Measurements from ENCODE around the gene DAAM2.

The DAAM2 gene

DNA sequence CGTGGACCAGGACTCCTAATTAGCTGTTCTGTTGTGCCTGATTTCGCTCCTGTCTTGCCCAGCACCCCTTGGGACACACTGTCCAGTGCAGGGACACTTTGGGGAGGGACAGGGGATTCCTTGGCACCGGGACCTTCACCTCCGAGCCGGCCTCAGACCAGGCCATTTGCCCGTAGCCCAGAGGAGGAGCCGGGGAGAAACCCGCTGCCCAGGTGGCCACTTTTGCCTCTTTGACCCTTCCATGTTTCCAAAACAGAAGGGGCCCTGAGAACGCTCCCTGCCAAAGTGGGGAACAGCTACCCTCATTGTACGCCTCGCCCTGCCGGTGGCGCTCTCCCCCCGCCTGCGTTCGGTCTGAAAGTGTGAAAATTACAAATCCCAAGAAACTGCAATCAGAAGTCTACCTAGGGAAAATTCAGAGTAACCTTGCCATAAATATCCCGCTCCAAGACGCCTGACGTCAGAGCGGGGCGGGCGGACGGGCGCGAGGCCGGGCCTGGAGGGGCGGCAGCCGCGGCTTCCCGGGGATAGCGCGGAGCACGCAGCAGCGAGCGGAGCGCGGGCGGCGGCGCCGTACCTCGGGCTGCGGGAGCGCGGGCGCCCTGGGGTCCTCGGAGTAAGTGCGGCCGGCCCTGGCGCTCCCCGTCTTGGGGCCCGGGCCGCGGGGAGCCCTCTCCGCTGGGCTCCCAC is at the start of gene DAAM2:
Gene DAAM2 (plus strand): TSS at position 527 of the 690 bp plus-strand sequence. CDS start 63,927 bp downstream, outside the sequence.
- DNase-seq, result no peak

DNA sequence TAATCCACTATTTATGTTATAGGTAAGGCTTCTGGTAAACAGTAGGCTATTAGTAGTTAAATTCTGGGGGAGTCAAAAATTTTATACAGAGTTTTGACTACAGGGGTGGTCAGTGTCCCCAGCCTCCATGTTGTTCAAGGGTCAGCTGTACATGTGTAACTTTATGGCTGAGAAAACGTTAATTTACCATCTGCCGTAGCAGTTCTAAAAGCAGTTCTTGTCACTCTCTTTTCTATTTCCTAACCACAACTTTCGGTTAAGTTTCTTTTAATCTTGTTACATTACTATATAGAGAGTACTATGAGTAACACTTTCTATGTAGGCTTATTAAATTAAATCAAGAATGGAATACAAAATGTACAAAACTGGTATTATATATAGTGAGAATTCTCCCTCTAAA is 45.4 kb upstream of the DAAM2 start:
- no peak for DNase-seq

DNA sequence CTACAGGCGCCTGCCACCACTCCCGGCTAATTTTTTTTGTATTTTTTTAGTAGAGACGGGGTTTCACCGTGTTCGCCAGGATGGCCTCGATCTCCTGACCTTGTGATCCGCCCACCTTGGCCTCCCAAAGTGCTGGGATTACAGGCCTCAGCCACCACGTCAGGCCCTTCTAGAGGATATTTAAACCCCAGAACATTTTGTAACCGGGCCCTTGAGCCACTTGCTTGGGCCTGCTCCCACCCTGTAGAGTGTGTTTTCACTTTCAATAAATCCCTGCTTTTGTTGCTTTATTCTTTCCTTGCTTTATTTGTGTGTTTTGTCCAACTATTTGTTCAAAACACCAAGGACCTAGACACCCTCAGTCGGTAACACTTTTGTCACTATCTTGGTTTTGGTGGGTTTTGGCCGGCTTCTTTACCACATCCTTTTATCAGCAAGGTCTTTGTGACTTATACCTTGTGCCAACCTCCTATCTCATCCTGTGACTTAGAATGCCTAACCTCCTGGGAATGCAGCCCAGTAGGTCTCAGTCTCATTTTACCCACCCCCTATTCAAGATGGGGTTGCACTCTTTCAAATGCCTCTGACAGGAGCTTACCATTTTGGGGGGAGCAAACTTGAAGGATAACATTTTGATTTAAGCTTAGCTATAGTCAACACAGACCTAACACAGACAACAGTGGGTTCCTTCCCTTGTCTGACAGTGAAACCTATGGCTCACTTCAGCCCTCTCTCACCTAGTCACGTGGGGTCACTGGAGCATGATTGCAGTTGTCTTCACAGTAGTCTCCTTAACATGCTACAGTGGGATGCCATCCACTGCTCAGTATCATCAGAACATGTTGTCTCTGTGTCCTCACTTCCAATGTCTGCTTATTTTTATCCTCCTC is 39.1 kb upstream of the DAAM2 start:
- no peak for DNase-seq

DNA sequence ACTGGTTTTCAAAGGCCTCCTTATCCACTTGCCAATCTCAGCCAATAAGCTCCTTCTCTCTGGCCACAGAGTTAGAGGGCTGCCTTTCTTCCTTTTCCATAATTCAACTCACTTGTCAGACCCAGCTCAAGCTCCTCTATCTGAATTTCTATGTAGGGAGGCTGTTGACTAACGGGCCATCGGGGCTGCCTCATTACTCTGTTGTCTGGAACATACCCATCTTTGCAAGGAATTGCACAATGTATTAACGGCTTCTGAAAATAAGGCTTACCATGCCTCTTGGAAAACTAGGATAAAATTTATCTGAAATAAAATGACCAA is 38.5 kb upstream of the DAAM2 start:
- no peak for DNase-seq

GRCh38 chr6:39754514-39755115 is 37.6 kb upstream of the DAAM2 start:
- DNase-seq, result no peak

DNA sequence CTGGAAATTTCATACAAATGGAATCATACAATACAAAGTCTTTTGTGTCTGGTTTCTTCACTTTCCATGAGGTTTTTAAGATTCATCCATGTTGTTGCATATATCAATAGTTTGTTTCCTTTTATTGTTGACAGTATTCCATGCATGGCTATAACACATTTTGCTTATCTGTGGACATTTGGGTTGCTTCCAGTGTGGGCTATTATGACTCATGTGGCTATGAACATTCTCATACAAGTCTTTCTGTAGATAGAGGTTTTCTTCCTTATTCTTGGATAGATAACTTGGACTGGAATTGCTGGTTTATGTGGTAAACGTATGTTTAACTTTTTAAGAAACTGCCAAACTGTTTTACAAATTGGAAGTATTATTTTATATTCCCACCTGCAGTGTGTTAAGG is 36.9 kb upstream of the DAAM2 start:
- DNase-seq, result no peak

DNA sequence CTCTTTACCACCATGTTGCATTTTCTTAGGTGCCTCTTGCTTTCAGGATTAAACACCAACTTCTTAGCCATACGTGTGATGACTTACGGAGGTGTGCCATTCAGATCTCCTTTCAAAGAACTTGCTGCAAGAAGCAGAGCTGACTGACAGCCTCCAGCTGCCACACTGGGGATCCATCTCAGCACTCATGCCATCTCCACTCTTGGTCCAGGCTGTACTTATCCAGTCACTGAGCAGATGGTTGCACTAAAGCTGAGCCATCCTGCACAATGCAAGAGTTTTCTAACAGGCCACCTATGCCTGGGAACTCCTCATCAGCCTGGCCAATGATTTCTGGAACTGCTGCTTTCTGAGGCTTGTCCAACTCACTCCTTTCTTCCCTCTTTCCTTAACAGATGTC is 35.6 kb upstream of the DAAM2 start:
- no peak for DNase-seq

DNA sequence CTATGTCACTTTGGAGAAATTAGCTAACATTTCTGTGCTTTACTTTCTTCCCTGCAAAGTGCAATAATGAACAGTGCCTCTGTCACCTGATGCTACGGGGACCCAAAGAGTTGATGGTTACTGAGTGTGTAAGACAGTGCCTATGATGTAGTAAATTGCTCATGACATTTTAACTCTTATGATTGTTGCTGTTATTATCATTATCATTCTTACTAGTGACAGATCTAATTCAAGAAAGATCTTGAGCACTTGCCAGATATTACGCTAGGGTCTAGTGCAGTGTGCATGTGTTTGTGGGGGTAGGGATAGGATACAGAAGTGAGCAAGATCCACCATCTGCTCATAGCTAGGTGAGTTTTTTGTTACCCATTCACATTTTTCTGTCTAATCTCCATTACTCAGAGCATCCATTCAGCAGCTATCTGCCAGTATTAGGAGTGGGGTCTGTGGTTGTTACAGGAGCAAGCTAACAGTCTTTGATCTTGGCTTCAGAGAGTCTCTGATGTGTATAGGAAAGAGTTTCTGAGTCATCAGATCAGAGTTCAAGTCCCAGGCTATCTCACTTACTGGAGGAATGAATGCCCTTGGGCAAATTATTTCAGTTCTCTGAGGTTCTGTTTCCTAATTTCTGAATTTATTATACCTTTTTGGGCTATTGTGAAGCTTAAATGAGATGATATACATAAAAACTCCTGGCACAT is 33.1 kb upstream of the DAAM2 start:
- no peak for DNase-seq

DNA sequence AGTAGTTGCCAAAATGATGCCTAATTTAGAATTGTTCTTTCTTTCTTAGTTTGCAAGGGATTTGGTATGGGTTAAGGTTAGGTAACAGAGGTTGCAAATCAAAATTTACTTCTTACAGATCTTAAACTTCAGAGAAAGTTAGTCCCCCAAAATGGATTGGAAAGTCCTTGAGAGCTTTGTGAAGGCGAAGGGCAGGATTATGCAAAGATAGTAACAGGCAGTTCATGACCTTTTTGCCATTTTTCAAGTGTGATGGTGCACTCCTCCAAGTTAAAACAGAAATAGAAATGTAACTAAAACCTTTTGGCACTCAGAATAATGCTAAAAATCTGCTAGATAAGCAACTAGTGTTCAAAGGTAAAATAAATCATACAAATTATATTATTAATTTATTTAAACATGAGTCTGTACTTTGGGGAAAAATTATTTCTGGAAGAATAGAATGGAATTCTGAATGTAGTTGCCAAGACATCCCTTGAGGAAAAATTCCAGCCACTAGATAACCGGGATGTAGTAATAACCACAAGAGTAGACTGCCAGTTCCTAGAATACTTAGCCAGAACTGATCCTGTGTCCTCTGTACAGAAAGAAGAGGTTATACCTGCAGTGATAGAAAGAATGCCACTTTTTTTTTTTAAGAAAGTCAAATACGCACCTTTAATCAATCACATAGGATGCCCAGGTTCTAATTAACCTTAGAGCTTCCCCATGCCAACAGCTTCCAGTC is 31.8 kb upstream of the DAAM2 start:
- no peak for DNase-seq

GRCh38 chr6:39765508-39766065 is 26.6 kb upstream of the DAAM2 start:
- DNase-seq, result no peak

- no peak for DNase-seq
Measured at GRCh38 chr6:39769012-39769411, 23.2 kb upstream of the DAAM2 start.

GRCh38 chr6:39770446-39770845 is 21.7 kb upstream of the DAAM2 start:
- no peak for DNase-seq

DNA sequence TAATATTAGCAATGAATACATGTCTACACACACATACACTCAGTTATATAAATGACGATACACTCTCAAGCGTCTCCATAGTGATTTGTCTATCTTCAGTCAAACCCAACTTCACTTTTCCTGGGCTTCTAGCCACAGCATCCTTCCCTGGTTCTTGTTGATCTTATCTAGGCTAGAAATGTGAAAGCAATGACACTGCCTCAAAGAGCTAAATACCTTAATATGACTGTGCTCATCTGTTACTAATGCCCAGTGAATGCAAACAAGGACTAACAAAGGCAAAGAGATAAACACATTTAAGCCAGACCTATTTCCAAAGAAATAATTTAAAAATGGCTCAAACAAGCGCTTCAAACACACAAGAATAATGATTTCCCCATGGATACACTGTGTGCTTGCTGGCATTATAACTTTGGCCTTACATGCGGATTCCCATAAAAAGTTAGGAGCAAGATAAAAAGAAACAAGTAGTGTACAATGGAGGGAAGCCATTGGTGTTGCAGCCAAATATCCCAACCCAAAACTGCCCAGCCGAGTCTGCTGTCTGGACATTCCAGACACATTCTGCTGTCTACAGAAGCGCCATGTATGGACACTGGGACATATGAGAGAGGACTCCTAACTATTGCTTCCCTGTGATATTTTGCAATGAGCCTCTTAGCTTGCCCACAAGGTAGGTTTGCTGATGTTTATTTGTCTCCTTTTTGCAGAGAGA is 19.5 kb upstream of the DAAM2 start:
- no peak for DNase-seq

DNA sequence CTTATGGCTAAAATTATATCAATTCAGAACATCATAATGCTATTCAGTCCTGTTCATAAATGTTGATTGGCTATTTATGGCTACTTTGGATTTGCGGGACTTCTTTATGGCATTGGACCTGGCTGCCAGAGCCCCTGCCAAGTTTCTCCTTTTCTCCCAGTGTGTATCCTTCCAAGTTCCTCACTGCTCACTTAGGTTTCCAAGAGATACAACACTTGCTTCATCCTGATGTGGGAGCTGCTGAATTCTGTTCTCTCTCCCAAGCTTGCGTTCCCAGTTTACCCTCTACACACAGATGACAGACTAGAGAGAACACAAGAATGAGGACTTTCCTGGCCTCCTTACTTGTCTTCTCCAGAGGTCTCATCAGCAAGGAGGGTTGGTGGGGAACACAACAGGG is 18.4 kb upstream of the DAAM2 start:
- DNase-seq, result no peak

DNA sequence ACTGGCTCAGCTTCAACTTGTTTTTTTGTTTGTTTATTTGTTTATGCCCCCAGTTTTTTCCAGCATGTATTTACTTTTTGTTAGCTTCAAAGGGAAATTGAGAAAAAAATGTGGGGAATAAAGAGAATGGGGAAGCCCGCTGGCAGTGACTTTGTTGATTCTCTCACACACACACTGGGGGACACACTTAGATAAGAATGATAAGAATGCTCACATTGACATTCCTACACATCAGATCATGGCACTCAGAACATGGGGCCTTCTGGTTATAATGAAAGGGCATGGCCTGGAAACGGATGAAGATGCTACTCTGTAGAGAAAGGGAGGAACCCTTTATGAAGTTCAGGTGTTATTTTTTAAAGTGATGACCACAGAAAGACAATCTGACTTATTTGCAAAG is 15.6 kb upstream of the DAAM2 start:
- DNase-seq, result no peak

DNA sequence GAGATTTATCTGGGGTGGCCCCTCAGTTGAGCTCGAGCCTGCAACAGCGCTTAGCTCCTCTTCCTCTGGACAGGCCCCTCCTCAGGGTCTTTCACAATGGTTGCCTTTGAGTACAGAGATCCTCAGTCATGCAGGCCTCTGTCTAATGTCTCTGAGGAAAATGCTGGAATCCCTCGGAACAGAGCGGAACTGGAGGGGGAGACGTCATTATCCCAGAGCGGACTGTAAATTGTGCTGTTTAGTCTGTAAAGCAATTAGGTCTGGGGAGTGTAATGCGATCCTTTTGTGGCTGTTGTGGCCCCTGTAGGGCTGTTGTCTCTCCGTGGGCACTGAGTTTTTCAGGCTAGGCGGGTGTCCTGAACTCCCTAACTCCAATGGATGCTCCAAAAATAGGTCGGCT is 15.0 kb upstream of the DAAM2 start:
- DNase-seq, result no peak

DNA sequence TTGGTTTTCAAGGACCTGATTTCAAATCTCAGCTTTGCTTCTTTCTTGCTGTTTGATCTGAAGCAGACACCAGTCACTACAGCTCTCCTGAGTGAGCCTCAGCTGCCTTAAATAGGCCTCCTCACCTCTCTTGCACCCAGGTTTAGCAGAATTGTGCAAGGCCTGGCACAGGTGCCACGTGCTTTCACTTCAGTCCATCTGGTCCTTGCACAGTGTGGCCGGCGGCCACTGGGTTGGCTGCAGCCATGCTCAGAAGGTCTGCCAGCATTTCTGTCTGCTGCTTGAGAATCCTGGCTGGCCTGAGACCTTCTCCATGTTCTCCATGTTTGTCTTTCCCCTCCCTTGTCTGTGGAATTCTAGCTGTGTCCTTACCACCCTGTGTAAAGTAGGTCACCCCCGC is 14.5 kb upstream of the DAAM2 start:
- DNase-seq, result no peak

- no peak for DNase-seq
Measured at GRCh38 chr6:39778581-39779255, 13.5 kb upstream of the DAAM2 start.

DNA sequence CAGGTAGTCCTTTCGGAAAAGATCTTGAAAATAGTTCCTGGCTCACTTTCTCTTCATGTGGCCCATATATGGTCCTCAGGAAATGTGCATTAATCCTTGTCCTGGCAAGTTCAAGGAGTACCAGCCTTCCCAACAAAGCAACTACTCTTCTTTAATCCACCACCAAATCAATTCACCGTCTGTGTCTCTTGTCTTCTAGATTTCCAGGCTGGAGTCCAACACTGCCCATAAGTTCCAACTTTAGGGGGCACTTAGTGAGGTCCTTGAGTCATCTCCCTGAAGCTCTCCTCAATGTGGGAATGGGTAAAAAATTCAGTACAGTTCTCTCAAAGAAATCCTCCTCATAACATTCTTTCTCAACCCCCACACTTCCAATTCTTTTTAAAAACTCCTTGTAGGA is 6.9 kb upstream of the DAAM2 start:
- no peak for DNase-seq

GRCh38 chr6:39786649-39787048 is 5.5 kb upstream of the DAAM2 start:
- DNase-seq, result no peak

GRCh38 chr6:39787322-39787721 is 4.9 kb upstream of the DAAM2 start:
- DNase-seq, result no peak

Measured in NCI-H1092 (cell line).